IMR-90 (cell line): ENCODE measurements around the gene SMIM36. TPM values are rescaled to one million over a fixed set of nuclear protein-coding genes. Genes with fewer than 3 reads are reported as not detected.

ENCODE experiments used
- ATAC-seq: fragments of 200-7000 bp; cut with Tn5 transposase; 2 replicates; pipeline ENCODE4 v1.9.1; 2020; ENCODE audit warnings: low read depth, mild to moderate bottlenecking, moderate library complexity
- BruUV-seq: library from RNA; stranded (reverse); fragments of 400-500 nt; replicated peaks from 2 replicates; lab custom pipeline; 2021; lab: Mats Ljungman, UMichigan
- CTCF ChIA-PET: fragments of 300-600 bp; formaldehyde crosslinking; extraction: SDS; loops from one replicate; lab custom pipeline; 2021; ENCODE audit warnings: antibody characterized with exemption; lab: Yijun Ruan, JAX
- POLR2A ChIA-PET: fragments of 300-600 bp; sonication (Branson Sonifier 250); formaldehyde crosslinking; loops from one replicate; lab custom pipeline; 2022; ENCODE audit warnings: antibody characterized with exemption; ENCODE audit not compliant: unreplicated experiment; lab: Charles Lee
- DNase-seq: peaks from one replicate; pipeline ENCODE4 v3.0.0; 2013
- H2AFZ ChIP-seq: replicated peaks from 2 replicates; pipeline ENCODE3; 2013; ENCODE audit warnings: low read length, mild to moderate bottlenecking; ENCODE audit not compliant: poor library complexity
- H2AK5ac ChIP-seq: 2 replicates; pipeline ENCODE4 v1.6.1; 2013; ENCODE audit warnings: low read depth, low read length, inconsistent platforms
- H2AK9ac ChIP-seq: replicated peaks from 2 replicates; pipeline ENCODE3; 2013; ENCODE audit warnings: mild to moderate bottlenecking, low read depth, low read length, moderate library complexity; ENCODE audit not compliant: poor library complexity
- H2BK120ac ChIP-seq: 2 replicates; pipeline ENCODE4 v1.6.1; 2013; ENCODE audit warnings: low read depth, low read length, inconsistent platforms
- H2BK15ac ChIP-seq: 3 replicates; pipeline ENCODE4 v1.6.1; 2013; ENCODE audit warnings: low read depth, low read length, inconsistent platforms
- H2BK20ac ChIP-seq: 2 replicates; pipeline ENCODE4 v1.6.1; 2013; ENCODE audit warnings: low read depth, mild to moderate bottlenecking, inconsistent platforms, low read length, moderate library complexity
- H2BK5ac ChIP-seq: 2 replicates; pipeline ENCODE4 v1.6.1; 2013; ENCODE audit warnings: mild to moderate bottlenecking, low read depth, low read length, inconsistent platforms; ENCODE audit not compliant: poor library complexity, severe bottlenecking
- H3K14ac ChIP-seq: replicated peaks from 2 replicates; pipeline ENCODE4 v1.6.1; 2013; ENCODE audit warnings: low read depth, low read length, inconsistent platforms
- H3K18ac ChIP-seq: 2 replicates; pipeline ENCODE4 v1.6.1; 2013; ENCODE audit warnings: low read depth, low read length, control low read depth
- H3K23ac ChIP-seq: 2 replicates; pipeline ENCODE4 v1.6.1; 2013; ENCODE audit warnings: low read depth, low read length, inconsistent platforms
- H3K27ac ChIP-seq: 2 replicates; pipeline ENCODE4 v1.5.1; 2013; ENCODE audit warnings: mild to moderate bottlenecking, control low read depth, low read length; ENCODE audit not compliant: insufficient read depth
- H3K27me3 ChIP-seq: 2 replicates; pipeline ENCODE4 v1.6.1; 2013; ENCODE audit warnings: low read length; ENCODE audit not compliant: control insufficient read depth, insufficient read depth
- H3K36me3 ChIP-seq: 2 replicates; pipeline ENCODE4 v1.6.1; 2013; ENCODE audit warnings: low read length, mixed read lengths; ENCODE audit not compliant: control insufficient read depth, insufficient read depth
- H3K4ac ChIP-seq: 2 replicates; pipeline ENCODE4 v1.6.1; 2013; ENCODE audit warnings: low read depth, low read length, inconsistent platforms
- H3K4me1 ChIP-seq: 2 replicates; pipeline ENCODE4 v1.6.1; 2013; ENCODE audit warnings: low read length, mixed read lengths; ENCODE audit not compliant: control insufficient read depth, insufficient read depth
- H3K4me2 ChIP-seq: 2 replicates; pipeline ENCODE4 v1.6.1; 2013; ENCODE audit warnings: low read depth, mild to moderate bottlenecking, control low read depth, low read length, moderate library complexity
- H3K4me3 ChIP-seq: 2 replicates; pipeline ENCODE4 v1.5.1; 2013; ENCODE audit warnings: low read depth, mild to moderate bottlenecking, control low read depth, low read length, moderate library complexity; ENCODE audit not compliant: insufficient read depth
- H3K56ac ChIP-seq: 2 replicates; pipeline ENCODE4 v1.6.1; 2013; ENCODE audit warnings: low read length, inconsistent platforms; ENCODE audit not compliant: insufficient read depth; ENCODE audit errors: extremely low read depth
- H3K79me1 ChIP-seq, 2 experiments: 2 replicates each; pipeline ENCODE4 v1.6.1; 2013; ENCODE audit warnings: low read length in 2 of 2, inconsistent platforms in 1 of 2, low read depth in 1 of 2
- H3K9ac ChIP-seq: 2 replicates; pipeline ENCODE4 v1.6.1; 2013; ENCODE audit warnings: low read depth, low read length, control low read depth
- H3K9me1 ChIP-seq: 2 replicates; pipeline ENCODE4 v1.6.1; 2013; ENCODE audit warnings: low read length, inconsistent platforms; ENCODE audit not compliant: insufficient read depth
- H3K9me3 ChIP-seq: 2 replicates; pipeline ENCODE4 v1.6.1; 2013; ENCODE audit warnings: low read length; ENCODE audit not compliant: control insufficient read depth, insufficient read depth
- H4K20me1 ChIP-seq: 2 replicates; pipeline ENCODE4 v1.6.1; 2013; ENCODE audit warnings: low read length, inconsistent platforms; ENCODE audit not compliant: insufficient read depth
- H4K5ac ChIP-seq: 2 replicates; pipeline ENCODE4 v1.6.1; 2013; ENCODE audit warnings: mild to moderate bottlenecking, low read depth, low read length, control low read depth
- H4K8ac ChIP-seq, 2 experiments: 2 replicates each; pipeline ENCODE4 v1.6.1; 2013; ENCODE audit warnings: low read depth in 2 of 2, low read length in 2 of 2, control low read depth in 1 of 2, inconsistent platforms in 1 of 2
- H4K91ac ChIP-seq: 2 replicates; pipeline ENCODE4 v1.6.1; 2013; ENCODE audit warnings: low read depth, low read length, inconsistent platforms; ENCODE audit not compliant: insufficient read depth
- CHD1 ChIP-seq: IDR thresholded peaks from 2 replicates; pipeline ENCODE4 v1.6.1; 2012; ENCODE audit warnings: low read depth, low read length, improper control_type of control experiment
- POLR2A ChIP-seq: IDR thresholded peaks from 2 replicates; pipeline ENCODE4 v1.6.1; 2012; ENCODE audit warnings: mild to moderate bottlenecking, low read depth, low read length
- WGBS, 2 experiments: methylation state at CpG; one replicate each; pipeline versions ENCODE4 v1.1.5 to v1.1.7; 2013; ENCODE audit warnings: missing lambda C conversion rate in 2 of 2; ENCODE audit not compliant: insufficient read length in 1 of 2; ENCODE audit errors: extremely low coverage in 2 of 2; 5-methylcytosine and 5-hydroxymethylcytosine counted together
- dilution Hi-C: fragments of 300-500 bp; cut with HindIII; formaldehyde crosslinking; loops from one replicate; pipeline ENCODE4 v1.14.3; 2018; ENCODE audit warnings: low sequenced_read_pairs; ENCODE audit not compliant: unreplicated experiment
- in situ Hi-C: fragments of 300-500 bp; cut with MboI; formaldehyde crosslinking; loops from 3 replicates; pipeline ENCODE4 v1.14.3; 2019; ENCODE audit warnings: low sequenced_read_pairs, inconsistent platforms, mixed read lengths
- intact Hi-C: fragments of 100-400 bp; cut with micrococcal nuclease; formaldehyde crosslinking; loops from 2 replicates; pipeline ENCODE4 v1.10.0; 2022
- polyA plus RNA-seq, 3 experiments: library from polyadenylated mRNA; depleted of rRNA; stranded (reverse); fragments of >200 nt; gene quantifications; 2 replicates each; pipeline ENCODE4 v1.2.3, GENCODE V29; 2012; ENCODE audit warnings: low replicate concordance in 1 of 3
- total RNA-seq: library from RNA; depleted of rRNA; stranded (reverse); fragments of >200 nt; gene quantifications from 2 replicates; pipeline ENCODE4 v1.2.3, GENCODE V29; 2012
- TF ChIP-seq, protein P1 (sequence below): fragments of 150-350 bp; IDR thresholded peaks from 2 replicates; pipeline ENCODE4 v1.6.1; 2017; ENCODE audit warnings: mild to moderate bottlenecking, antibody characterized with exemption, low read length, low read depth

Gene SMIM36
- total and polyA plus RNA-seq, 2 of the 4 experiments (the other 2 are of a cell fraction) = not detected

DNA sequence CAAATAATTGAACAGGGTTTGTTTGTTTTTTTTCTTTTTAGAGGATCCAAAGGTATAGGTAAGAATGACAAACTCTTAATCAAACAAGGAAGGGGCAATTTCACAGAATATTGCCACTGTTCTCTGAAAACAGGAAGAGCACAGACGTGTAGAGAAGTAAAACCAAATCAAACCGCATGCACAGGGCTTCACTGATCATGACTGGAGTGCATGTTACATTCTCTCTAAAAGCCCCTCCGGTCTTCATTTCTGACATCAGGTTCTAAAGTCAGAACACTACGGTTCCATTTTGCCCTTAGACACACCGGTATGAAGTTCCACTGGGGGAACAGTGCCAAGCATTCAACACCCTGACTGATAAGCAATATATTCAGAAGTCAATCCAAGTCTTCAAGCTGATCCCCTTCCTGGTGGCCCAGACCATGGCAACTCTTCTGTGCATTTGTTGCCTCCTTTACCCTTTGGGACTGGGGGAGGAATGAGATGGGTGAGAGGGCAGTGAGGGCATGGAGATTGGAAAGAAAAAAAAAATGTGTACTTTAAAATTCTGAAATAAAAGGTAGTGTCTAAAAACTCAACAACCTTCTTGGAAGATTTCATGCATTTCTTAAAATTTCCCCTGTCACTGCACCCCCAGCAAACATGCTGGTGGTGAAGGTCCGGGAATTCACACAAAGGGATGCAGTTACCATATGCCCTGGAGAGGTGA lies 91.0 kb downstream of the SMIM36 start (continued):
- TF ChIP-seq, protein P1, sequence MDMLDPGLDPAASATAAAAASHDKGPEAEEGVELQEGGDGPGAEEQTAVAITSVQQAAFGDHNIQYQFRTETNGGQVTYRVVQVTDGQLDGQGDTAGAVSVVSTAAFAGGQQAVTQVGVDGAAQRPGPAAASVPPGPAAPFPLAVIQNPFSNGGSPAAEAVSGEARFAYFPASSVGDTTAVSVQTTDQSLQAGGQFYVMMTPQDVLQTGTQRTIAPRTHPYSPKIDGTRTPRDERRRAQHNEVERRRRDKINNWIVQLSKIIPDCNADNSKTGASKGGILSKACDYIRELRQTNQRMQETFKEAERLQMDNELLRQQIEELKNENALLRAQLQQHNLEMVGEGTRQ = no peak
- no peak for TF ChIP-seq POLR2A

DNA sequence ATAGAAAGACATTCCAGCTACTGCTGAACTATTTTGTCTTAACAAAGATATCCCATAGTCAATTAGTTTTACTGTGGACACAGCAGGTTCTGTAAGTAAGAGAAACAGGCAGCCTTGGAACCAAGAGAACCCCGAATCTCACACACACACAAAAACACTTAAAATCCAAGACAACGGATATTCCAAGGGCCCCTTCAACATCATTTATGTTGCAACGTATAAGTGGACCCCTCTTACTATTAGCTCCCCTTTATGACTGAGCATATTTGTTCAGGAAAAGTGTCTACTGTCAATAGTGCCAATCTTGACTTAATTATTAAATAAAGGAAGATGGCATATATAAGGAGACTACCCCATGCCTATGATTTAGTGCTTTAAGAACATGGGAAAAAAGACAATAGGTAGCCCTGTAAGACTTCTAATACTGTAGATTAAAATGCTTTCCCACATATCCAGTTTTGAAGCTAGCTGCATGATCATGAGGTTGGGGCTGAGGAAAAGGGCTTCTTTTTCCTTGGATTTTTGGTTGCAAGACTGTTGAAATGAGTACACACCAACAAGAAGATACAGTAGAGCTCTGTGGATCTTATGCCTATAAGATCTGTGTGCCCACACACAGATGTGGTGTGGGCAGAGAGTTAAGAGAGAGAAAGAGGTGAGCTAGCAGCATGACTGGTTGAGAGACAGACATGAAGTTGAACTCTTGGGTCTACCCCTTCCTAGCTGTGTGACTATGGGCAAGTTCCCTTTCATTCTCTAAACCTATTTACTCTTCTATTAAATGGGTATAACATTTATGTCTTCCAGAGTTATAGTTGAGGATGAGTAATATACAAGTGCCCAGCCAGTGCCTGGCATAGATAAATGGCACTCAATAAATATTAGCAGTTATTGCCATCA lies 92.6 kb downstream of the SMIM36 start:
- Histone ChIP-seq H3K23ac (no peak overlapping the region), H2AFZ (no peak overlapping the region), H3K36me3 (peaks cover 3% of the 10 kb centered on the region), H3K4me1 (peaks cover 5% of the 10 kb centered on the region), H2AK9ac (no peak overlapping the region), H3K18ac (no peak overlapping the region), H3K9me3 (no peaks in the 10 kb centered on the region), H2BK15ac (no peak overlapping the region), H3K27ac (no peak overlapping the region), H3K4ac (no peak overlapping the region), H4K5ac (no peak overlapping the region), H2BK20ac (no peak overlapping the region), H3K79me1 (peaks cover 34 to 49% of the 10 kb centered on the region in 2 experiments), H3K4me2 (no peak overlapping the region), H3K4me3 (no peak overlapping the region), H4K91ac (no peak overlapping the region), H3K9ac (no peak overlapping the region), H2AK5ac (no peak overlapping the region), H4K8ac (no peak overlapping the region), H2BK5ac (no peak overlapping the region), H4K20me1 (0 out of 2 replicates have a peak, but pooled peaks cover 3% of the 10 kb centered on the region), H3K9me1 (peaks cover 3% of the 10 kb centered on the region; the same call in 1 of the 2 replicates), H2BK120ac (no peak overlapping the region), H3K56ac (no peak overlapping the region), H3K27me3 (no peaks in the 10 kb centered on the region), H3K14ac (no peak overlapping the region)
- no peak for TF ChIP-seq CHD1
- BruUV-seq = no TSS peak
- in situ Hi-C loops = no loop called here
- no peak for DNase-seq
- WGBS, 2 experiments = no CpG with 5 or more reads among the region's 3 CpGs
- ATAC-seq = no peak
- POLR2A ChIA-PET = no interaction called here
- dilution Hi-C loops = no loop called here
- CTCF ChIA-PET = interaction anchor here (1.0 to 1.5 kb wide), 2 partner anchors 14 to 62 kb away, joined by 3 read pairs; no protein-coding TSS in a partner anchor
- intact Hi-C loops = no loop called here
